Measurements from ENCODE around the gene MAPK4.
"Not testable (repeated sequence)": the region's sequence is repeated elsewhere in the genome, so short reads cannot be mapped to it uniquely, and the experiment has no call there.

MAPK4 gene

DNA sequence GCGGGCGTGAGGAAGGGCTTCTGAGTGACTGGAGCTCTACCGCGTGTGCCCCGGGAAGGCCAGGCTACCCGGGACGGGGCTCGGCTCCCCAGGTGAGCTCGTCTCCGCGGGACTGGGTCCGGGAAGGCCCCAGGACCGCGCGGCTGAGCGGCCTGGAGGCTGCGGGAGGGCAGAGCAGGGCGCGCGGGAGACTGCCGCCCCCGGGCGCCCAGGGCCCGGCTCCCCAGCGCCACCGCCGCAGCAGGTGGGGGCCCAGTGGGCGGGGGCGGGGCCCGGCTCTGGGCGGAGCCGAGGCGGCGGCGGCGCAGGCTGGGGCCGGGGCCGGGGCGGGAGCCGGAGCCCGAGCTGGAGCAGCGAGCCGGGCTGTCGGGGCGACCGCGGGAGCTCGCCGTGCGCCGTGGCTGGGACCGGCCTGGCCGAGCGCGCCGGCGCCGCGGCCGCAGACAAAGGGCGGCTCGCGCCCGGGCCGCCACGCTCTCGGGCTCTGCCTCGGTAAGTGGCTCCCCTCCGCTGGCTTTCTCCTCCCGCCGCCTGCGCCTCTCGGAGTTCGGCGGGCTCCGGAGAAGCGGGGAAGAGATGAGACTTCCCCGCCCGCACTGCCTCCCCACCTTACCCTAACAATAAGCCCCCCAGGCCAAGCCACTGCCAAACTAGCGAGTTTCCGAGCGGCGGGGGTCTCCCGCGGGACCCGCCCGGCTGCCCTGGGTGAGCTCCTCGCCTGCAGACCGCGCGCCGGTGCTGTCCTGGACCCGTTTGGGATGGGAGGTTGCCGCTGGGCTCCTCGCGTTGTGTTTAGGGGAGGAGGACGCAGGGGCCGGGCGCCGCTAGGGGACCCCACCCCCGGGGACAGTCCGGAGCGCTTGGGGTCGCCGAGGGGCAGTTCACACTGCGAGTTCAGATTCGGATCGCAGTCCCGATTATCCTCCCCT, at the start of gene MAPK4:
TSS of gene MAPK4 (plus strand) at position 336 of the 929 bp plus-strand sequence. CDS start 103,872 bp downstream, outside the sequence.
- peak; percentile 7 to 21 for DNase-seq

DNA sequence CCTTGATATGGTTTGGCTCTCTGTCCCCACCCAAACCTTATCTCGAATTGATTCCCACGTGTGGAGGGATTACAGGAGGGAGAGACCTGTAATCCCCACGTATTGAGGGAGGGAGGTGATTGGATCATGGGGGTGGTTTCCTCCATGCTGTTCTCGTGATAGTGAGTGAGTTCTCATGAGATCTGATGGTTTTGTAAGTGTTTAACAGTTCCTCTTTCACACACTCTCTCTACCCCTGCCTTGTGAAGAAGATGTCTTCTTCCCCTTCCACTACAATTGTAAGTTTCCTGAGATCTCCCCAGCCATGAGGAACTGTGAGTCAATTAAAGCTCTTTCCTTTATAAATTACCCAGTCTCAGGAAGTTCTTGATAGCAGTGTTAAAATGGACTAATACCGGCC, 42.6 kb upstream of the MAPK4 start:
- DNase-seq = not testable (repeated sequence)

DNA sequence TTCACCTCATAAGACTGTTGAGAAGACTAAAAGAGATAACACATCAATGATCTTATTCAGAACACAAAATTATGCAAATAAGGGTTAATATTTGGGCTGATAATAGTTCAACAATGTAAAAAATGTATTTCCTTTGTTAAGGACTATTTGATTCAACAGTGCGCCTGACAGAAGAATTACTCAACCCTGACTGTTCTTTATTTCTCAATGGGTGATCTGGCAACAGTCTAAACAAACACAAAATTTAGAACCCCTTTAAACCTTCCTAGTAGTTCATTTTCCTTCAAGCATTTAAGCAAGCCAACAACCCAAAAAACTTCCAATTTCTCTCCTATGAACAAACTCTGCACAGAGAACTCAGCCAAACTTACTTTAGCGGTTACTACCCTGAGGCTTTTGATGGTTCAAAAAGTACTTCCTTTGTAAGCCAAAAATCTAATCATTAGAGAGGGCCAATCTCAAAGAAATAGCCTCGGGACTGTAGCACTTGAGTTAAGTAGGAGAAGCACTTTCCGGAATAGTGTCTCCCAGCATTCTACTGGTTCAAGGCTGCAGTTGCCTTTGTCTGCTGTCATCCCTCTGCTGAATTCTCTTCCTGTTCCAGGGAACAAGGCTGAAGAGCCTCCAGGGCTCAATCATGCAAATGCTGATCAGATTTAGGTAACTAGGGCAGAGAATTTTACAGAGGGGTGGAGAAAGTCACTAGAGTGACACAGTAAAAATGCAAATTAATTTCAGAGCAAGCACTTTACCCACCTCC, 40.9 kb upstream of the MAPK4 start:
- no peak for DNase-seq

DNA sequence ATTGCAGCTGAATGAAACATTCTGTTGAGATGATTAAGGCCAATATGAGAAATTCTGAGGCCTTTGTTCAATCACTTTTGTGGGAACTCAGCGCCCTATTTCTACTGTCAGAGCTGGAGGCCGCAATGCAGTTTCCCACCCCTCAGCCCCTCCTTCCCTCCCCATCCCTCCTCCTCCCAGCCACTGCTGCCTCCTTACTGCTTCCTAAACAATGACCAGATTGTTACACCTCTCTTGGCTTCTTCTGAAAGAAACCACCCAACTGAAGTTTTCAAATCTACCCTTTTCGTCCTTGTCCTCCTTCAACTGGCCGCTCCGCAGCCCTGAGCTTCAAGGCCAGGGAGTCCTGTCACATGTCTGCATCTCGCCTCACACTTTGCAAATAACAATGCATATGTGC, 36.7 kb upstream of the MAPK4 start:
- DNase-seq = no peak

DNA sequence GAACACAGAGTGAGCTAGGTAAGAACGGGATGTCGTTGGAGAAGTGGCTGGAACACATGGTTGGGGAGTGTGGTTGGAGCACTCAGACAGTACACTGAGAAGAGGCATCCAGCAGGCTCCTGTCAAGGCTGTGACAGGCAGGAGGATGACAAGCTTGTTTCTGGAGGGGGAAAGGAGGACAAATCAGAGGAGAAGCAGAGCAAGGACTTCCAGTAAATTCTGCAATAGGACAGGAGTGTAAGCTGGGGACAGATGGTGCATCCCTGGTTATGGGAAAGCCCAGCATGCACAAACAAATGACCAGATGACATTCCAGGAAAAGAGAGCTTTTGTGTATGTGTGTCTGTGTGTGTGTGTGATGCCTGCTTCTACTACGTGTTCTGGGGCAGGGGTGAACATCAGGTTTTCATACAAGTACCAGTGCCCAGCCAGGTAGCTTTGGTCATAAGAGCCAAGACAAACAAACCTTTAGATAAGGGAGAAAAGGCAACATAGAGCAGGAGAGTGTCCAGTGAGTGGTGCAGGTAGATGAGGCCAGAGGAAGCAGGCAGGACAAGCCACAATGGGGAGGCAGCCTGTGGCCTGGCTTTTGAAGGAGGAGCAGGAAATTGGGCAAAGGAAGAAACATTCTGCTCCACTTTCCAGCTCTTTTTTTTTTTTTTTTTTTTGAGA, 32.1 kb upstream of the MAPK4 start:
- DNase-seq = no peak

DNA sequence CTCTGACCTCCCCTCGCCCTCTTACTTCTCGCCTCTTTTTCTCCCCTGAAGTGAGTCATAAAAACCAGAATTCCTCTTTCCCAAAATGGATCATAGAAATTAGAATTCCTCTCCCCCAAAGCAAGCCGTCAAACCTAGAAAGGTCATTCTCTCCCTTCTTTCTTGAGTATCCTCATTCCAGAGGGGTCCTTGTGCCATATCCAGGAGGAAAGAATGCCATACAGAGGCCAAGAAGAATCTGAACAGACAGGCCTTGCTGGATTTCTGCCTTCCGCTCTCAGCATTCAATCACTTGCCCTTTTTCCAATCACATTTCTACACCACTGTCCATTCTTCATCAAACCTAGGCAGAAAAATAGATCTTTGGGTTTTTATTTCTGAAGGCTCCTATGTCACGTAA, 31.1 kb upstream of the MAPK4 start:
- no peak for DNase-seq

DNA sequence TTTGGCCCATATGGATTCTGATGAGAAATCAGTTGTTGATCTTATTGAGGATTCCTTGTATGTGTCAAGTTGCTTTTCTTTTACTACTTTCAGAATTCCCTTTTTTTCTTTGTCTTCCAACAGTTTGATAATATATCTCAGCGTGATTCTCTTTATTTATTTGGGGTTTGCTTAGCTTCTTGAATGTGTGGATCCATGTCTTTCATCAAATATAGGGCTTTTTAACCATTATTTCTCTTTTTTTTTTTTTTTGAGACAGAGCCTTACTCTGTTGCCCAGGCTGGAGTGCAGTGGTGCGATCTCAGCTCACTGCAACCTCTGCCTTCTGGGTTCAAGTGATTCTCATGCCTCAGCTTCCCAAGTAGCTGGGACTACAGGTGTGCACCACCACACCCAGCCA, 26.1 kb upstream of the MAPK4 start:
- DNase-seq = not testable (repeated sequence)

DNA sequence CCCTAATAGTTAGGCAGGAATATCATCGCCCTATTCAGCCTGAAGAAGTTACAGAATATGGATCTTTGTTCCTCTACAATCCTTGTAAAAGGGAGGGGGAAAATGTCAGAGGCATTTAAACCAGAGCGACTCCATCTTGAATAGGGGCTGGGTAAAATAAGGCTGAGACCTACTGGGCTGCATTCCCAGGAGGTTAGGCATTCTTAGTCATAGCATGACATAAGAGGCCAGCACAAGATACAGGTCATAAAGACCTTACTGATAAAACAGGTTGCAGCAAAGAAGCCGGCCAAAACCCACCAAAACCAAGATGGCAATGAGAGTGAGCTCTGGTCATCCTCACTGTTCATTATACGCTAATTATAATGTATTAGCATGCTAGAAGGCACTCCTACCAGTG, 15.4 kb upstream of the MAPK4 start:
- DNase-seq = not testable (repeated sequence)

DNA sequence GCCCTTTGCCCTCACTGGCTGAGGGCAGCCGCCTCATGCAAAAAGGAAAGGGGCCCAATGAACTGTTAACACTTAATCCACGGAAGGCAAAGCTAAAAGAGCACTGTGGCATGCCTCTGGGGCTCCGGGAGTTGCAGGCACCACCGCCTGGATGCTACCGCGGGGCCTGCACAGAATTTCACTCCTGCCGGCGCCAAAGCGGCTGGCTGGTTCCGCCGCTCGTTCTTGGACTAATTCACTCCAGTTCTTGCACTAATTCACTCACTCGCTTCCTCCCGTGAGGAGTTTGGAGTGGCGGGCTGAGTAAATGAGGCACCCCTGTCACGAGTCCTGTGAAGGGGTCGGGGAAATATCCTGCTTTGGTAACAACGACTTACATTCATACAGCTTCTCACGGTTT, 14.0 kb upstream of the MAPK4 start:
- DNase-seq = no peak

DNA sequence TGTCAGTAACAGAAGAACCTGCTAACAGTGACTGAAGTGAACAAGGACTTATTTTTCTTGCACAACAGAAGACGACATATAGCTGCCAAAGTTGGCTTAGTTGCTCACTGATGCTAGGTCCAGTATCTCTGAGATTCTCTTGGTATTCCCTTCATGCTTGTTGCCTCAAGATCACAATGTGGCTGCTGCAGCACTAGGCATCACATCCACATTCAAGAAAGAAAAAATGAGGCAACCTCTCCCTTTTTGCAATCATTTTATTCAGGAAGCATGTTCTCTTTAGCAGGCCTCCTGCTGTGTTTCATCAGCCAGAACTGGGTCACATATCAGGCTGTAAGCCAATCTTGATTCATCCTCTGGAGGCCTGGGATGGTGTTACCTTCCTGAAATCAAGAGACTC, 11.7 kb upstream of the MAPK4 start:
- DNase-seq = no peak

DNA sequence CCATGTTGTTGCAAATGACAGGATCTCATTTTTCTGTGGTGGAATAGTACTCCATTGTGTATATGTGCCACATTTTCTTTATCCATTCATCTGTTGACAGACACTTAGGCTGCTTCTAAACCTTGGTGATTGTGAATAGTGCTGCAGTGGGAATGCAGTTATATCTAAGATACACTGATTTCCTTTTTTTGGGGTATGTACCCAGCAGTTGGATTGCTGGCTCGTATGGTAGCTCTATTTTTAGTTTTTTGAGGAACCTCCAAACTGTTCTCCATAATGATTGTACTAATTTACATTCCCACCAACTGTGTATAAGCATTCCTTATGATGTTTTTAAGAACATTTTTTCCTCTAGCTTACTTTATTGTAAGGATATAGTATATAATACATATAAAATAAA, 8.2 kb upstream of the MAPK4 start:
- DNase-seq = not testable (repeated sequence)

DNA sequence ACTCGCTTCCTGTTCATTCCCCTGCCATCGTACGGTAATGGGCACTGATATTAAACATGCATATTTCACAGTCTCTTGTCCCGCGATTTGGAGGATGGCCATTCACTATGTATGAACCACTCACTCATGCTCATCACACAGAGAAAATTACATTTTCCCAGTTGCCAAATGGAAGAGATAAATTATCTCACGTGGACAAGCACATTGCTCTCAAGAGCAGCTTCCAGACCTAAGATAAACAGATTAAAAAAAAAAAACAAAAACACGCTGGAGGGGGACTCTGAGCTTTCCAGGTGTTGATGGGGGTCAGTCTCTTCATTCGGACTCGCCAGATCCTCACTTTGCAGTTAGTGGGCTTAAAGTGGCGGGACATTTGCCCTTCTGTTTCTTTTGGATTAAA, 1.7 kb upstream of the MAPK4 start:
- DNase-seq = no peak

DNA sequence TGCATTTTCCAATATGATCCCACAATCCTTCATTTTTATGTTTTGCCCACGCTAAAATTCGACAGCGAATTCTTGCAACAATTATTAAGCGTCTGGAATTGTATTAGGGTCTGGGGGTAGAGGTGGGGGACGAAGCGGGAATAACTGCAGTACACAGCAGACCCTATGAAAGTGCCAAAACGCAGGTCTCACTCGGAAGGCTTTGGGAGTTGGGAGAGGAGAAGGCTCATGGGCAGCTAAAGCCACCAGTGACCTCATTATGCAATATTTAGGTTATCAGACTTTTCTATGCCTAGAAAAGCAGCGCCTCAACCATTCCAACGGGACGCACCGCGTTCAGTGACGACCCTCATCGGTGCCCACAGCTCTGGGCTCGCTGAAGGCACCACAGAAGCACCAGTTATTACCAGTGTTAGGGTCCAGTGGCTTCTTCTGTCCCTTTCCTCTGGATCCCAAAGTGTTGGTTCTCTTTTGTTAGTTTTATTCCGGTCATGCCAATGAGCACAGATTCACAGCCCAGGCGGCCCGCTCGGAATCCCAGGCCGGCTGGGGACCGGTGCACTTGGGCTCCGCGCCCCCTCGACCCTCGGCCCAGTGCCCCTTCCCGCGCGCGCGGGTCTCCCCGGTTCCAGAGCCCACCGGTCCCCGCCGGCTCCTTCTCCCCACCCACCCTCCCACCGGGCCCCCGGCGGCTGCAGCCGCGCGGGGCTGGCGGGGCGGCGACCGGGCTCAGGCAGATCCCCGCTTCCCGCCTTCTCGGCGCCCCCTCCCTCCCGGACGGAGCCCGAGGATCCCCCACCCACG, 737 bp upstream of the MAPK4 start:
- no peak for DNase-seq

DNA sequence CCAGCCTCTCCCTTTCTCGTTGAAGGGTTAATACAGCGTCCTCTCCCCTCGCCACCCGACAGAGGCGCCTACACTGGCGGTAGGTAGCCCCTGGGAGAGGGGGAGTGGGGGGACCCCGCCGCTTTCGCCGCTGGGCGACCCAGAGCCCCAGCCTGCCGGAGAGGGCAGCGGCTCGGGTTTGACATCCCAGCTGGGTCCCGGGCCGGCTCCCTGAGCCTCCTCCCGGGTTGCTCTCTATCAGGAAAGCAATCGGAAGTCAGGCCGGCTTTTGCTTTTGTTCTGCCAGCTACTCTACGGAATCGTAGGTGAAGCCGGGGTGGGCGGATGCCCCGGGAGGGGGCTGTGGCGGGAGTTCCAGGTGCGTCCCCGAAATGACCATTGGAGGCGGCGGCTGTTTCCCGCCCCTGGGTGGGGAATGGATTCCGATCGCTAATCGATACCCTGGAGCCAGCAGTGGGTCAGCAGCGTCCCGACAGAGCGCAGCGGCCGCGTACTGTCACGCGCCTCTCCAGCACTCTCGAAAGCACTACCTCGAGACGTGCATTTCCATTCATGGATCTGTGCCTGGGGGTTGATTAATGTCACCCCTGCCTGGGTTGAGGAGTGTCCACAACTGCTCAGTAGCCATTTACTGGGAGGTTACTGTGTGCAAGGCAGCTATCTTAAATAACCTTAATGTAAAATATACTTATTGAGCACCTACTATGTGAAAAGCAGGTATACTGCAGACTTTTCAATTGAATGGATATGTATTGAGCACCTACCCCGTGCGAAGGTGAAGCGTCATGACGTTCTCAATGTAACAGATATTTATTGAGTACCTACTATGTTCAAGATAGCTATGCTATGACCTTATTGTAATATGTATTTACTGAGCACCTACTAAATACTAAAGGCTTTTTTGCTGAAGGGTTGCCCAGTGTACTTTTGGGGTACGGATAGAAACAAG, 1.1 kb downstream of the MAPK4 start:
- DNase-seq = peak in 1 of 2 experiments; percentile 7

DNA sequence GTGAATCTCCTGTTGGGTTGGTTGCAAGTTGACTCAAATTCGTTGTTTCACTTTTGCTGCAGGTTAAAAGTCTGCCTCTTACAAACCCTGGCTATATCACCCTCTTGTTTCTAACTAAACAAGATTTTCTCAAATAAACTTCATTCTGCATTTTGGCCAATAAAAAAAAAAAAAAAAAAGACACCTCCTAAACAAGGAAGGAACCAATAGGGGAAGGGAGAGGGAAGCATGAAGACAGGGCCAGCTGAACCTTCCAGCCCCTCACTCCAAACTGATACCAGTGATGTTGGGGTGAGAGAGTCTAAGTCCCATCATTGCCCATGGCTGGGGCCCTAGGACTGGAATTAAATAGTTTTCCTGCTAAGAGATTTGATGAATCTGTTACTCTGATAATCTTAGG, 2.4 kb downstream of the MAPK4 start:
- not testable (repeated sequence) for DNase-seq

DNA sequence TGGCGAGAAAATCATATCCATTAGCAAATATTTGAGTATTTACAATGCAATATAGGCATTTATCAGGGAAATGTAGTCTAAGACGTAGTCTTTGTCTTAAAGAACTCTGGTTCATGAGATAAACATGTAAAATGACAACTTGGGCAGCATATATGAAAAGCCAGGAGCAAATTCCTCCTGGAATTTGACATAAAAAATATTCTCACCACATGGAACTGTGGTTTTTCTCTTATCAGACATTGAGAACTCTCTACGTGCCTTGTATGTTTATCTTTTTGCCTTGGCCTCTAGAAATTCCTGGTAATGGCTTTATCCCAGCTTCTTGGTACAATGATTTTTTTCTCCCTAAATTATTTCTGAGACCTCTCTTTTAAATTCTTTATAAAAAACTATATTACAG, 2.8 kb downstream of the MAPK4 start:
- DNase-seq = no peak

DNA sequence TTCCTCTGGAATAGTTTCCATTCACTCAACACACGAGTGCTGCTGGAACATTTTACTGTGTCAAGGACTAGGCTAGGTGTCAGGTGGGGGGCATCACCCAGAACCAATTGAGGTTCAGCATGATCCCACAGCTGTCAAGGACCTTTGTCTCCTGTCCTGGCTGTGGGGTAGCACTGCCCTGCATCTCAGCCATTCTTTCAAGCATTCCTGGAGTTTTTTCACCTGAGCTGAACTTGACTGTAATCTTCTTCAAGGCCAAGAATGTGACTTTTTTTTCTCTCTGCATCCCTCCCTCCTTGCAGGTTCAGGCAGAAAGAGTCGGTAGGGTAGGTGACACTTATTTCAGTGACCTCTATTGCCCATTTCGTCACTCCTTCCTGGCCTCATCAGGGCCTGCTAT, 3.5 kb downstream of the MAPK4 start:
- DNase-seq = no peak

DNA sequence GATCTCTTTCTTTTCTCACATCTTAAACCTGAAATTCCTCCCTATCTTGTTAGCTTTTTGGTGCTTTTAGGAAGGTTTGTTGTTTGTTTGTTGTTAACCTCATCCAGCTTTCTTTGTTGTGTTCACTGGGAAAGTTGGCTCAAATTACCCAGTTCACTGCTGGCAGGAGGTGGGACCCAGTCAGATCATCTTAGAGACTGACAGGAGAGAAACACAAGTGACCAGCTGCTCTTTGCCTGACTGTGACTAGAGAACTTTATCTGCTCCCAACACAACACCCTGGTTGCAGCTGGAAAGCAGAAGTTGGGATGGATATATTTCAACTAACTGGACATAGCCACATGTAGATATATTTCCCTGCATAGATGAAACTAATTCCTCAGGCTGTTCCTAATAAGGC, 10.0 kb downstream of the MAPK4 start:
- no peak for DNase-seq

DNA sequence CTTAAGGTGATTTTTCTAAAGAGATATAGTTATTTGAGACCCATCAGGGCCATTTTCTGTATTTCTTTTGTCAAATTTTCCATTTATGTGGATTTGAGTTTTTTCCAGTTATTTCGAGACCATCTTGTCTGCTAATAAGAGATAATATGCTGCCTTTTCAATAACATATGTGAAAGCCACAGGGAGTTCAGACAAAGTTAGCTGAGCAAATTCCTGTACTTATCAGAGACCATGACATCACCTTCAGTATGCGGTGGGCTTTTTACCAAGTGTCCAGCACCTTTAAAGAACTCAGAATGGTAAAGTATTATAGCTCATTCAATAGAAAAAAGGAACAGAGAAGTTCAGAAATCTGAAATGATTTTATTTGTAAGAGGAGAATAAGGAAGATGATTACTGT, 11.7 kb downstream of the MAPK4 start:
- DNase-seq = no peak

DNA sequence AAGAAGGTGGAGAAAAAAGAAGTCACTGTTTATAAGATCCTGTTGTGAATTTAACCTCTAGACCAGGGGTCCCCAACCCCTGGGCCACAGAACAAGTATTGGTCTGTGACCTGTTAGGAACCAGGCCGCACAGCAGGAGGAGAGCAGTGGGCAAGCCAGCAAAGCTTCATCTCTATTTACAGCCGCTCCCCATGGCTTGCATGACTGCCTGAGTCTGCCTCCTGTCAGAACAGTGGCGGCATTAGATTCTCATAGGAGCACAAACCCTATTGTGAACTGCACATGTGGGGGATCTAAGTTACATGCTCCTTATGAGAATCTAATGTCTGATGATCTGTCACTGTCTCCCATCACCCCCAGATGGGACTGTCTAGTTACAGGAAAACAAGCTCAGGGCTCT, 13.3 kb downstream of the MAPK4 start:
- DNase-seq = not testable (repeated sequence)

DNA sequence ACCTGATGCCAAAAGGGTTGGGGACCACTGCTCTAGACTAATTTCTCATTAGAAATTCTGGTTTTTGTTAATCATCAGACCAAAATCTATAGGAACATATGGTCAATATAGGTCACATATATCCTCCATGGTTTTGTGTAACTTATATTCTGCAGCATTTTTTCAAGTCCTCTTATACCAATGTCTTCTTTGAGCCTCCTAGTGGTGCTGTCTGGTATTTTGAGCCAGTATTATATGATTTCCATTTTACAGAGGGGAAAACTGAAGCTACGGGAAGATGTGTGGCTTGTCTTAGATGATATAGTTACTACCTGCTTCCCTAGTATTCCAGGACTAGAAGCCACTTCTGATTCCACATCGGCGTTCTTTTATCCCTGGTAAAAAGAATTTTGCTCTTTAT, 13.8 kb downstream of the MAPK4 start:
- DNase-seq = no peak

Measured in activated CD4-positive, alpha-beta T cell treated with anti-CD3 and anti-CD28 coated beads, Interleukin-2, amount 50 U/mL, for 48 hours (primary cell).